Upper lobe of right lung (tissue), 1 donor: ENCODE measurements around the gene RPTOR. TPM values are rescaled to one million over a fixed set of nuclear protein-coding genes. Genes with fewer than 3 reads are reported as not detected.
"Not testable (repeated sequence)": the region's sequence is repeated elsewhere in the genome, so short reads cannot be mapped to it uniquely, and the experiment has no call there.

Experiments used
- ATAC-seq: fragments of 200-7000 bp; cut with Tn5 transposase; one replicate; pipeline ENCODE4 v1.9.1; 2020; ENCODE audit warnings: mild to moderate bottlenecking, moderate library complexity
- DNase-seq: peaks from one replicate; pipeline ENCODE4 v3.0.0-alpha.2; 2020
- H3K27ac ChIP-seq: fragments of 200-600 bp; one replicate; pipeline ENCODE4 v1.8.0; 2022
- H3K27me3 ChIP-seq: fragments of 200-600 bp; one replicate; pipeline ENCODE4 v1.8.0; 2022; ENCODE audit warnings: mild to moderate bottlenecking
- H3K36me3 ChIP-seq: fragments of 200-600 bp; one replicate; pipeline ENCODE4 v1.8.0; 2022
- H3K4me1 ChIP-seq: fragments of 200-600 bp; one replicate; pipeline ENCODE4 v1.8.0; 2022
- H3K4me3 ChIP-seq: fragments of 200-600 bp; one replicate; pipeline ENCODE4 v1.8.0; 2022; ENCODE audit warnings: mild to moderate bottlenecking
- H3K9me3 ChIP-seq: fragments of 200-600 bp; one replicate; pipeline ENCODE4 v1.8.0; 2022
- intact Hi-C: fragments of 100-400 bp; cut with DNase I; formaldehyde crosslinking; loops from one replicate; pipeline ENCODE4 v1.11.0; 2022
- total RNA-seq: library from RNA; stranded (reverse); fragmentation: NEBNext Ultra II Directional; extraction: Animal tissue kit (Norgen Biotek cat#: 25700); gene quantifications from one replicate; pipeline ENCODE4 v1.2.1, GENCODE V29; 2021
- TF ChIP-seq, protein P1 (sequence below): fragments of 200-600 bp; IDR thresholded peaks from one replicate; pipeline ENCODE4 v1.8.0; 2022; ENCODE audit warnings: antibody characterized with exemption
- donor health status: DM: no; HTN: yes; CAD: no; lungs with severe emphysema.

The RPTOR gene
- total RNA-seq, 1 donor from 2014 or later, result 35.4 TPM

DNA sequence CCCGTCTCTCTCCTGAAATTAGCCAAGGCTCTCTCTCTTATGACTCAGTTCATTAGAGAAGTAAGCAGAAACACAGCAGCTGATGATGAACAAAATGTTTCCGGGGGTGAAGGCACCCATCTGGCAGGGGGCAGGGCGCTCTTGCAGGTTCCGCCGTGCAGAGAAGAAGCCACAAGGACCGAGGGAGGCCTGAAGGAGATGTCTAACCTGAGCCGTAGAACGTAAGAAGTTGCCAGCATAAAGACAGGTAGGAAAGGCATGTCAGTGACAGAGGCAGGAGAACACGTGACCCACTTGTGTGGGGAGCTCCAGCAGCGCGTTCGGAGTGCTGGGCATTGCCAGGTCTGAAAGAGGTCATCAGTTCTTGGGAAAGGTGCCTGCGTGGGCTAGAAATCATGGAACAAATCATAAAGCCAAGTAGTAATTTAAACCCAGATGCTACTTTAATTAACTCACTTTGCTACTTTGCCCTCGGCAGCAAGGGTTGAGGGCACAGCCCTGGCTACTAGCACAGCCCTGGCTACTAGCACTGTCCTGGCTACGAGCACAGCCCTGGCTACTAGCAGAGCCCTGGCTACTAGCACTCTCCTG, 198.6 kb downstream of the RPTOR start:
- Histone ChIP-seq H3K9me3 (no peaks in the 10 kb centered on the region), H3K27me3 (no peaks in the 10 kb centered on the region), H3K4me1 (no peaks in the 10 kb centered on the region), H3K27ac (no peak overlapping the region), H3K4me3 (no peak overlapping the region), H3K36me3 (no peaks in the 10 kb centered on the region)
- intact Hi-C loops, result no loop called here
- DNase-seq (no peak), ATAC-seq (peak; percentile 77)
- TF ChIP-seq, protein P1, sequence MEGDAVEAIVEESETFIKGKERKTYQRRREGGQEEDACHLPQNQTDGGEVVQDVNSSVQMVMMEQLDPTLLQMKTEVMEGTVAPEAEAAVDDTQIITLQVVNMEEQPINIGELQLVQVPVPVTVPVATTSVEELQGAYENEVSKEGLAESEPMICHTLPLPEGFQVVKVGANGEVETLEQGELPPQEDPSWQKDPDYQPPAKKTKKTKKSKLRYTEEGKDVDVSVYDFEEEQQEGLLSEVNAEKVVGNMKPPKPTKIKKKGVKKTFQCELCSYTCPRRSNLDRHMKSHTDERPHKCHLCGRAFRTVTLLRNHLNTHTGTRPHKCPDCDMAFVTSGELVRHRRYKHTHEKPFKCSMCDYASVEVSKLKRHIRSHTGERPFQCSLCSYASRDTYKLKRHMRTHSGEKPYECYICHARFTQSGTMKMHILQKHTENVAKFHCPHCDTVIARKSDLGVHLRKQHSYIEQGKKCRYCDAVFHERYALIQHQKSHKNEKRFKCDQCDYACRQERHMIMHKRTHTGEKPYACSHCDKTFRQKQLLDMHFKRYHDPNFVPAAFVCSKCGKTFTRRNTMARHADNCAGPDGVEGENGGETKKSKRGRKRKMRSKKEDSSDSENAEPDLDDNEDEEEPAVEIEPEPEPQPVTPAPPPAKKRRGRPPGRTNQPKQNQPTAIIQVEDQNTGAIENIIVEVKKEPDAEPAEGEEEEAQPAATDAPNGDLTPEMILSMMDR, result no peak

DNA sequence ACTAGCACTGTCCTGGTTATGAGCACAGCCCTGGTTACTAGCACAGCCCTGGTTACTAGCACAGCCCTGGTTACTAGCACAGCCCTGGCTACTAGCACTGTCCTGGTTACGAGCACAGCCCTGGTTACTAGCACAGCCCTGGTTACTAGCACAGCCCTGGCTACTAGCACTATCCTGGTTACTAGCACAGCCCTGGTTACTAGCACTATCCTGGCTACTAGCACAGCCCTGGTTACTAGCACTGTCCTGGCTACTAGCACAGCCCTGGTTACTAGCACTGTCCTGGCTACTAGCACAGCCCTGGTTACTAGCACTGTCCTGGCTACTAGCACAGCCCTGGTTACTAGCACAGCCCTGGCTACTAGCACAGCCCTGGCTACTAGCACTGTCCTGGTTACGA, 199.3 kb downstream of the RPTOR start:
- H3K4me1 ChIP-seq, H3K9me3 ChIP-seq, H3K4me3 ChIP-seq, intact Hi-C loops, ATAC-seq, H3K27ac ChIP-seq, H3K27me3 ChIP-seq, H3K36me3 ChIP-seq, DNase-seq: not testable (repeated sequence)

DNA sequence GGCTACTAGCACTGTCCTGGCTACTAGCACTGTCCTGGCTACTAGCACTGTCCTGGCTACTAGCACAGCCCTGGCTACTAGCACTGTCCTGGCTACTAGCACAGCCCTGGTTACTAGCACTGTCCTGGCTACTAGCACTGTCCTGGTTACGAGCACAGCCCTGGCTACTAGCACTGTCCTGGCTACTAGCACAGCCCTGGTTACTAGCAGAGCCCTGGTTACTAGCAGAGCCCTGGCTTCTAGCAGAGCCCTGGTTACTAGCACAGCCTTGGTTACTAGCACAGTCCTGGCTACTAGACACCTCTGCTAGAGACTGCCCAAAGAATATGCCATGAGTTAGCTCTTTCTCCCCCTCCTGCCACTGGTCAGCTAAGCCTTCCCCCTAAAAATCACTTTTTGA, 200.1 kb downstream of the RPTOR start:
- DNase-seq, H3K27ac ChIP-seq, H3K4me3 ChIP-seq, H3K9me3 ChIP-seq, ATAC-seq, H3K36me3 ChIP-seq, H3K27me3 ChIP-seq, H3K4me1 ChIP-seq, intact Hi-C loops: not testable (repeated sequence)

DNA sequence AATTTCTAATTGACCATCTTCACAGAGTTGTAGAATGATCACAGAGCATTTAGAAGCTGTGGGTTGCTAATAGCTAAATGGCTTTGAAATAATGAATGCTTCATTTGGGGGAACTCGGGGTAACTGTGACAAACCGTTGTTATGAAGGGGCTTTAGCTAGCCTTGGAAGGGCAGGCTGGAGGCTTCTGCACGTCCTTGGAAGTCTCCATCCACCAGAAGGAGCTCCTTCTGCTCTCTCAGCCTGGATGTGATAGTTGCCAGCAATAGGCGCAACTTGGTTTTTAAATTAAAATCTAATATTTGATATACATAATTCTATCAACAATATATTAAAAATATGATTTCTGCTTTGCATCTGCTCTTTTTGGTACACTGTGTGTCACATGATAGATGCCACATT, 200.5 kb downstream of the RPTOR start:
- DNase-seq, result no peak
- Histone ChIP-seq H3K36me3 (no peaks in the 10 kb centered on the region), H3K9me3 (no peaks in the 10 kb centered on the region), H3K27ac (no peak overlapping the region), H3K4me1 (peaks cover 3% of the 10 kb centered on the region), H3K27me3 (no peaks in the 10 kb centered on the region), H3K4me3 (no peak overlapping the region)
- TF ChIP-seq, protein P1, result no peak
- intact Hi-C loops, result no loop called here
- no peak for ATAC-seq

DNA sequence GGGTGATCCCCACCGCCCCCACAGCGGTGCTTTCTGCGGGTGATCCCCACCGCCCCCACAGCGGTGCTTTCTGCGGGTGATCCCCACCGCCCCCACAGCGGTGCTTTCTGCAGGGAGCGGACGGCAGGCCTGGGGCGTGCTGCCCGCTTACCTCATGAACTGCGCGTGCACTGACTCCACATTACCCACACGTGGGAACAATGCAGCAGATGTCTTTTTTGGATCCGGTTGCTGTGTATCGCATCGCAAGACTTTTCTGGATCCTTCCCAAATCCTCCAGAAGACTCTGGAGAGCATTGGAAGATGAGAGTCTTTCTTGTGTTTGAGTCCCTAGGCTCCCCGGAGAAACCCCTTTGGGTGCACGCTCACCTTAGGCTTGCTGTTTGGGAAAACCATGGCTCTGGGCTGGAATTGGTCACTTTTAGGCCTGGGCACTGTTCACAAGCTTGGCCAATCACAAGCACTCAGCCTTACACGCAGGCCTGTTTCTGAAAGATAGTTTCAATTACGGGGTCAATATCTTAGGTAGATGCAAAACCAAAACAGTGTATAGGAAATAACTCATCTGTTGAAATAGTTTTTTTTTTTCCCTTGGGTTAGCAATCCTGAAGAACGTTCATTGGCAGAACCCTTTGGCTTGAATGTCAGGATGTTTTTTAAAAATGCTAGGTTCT, 201.8 kb downstream of the RPTOR start:
- TF ChIP-seq, protein P1, result no peak
- Histone ChIP-seq H3K4me1 (peaks cover 6% of the 10 kb centered on the region), H3K36me3 (no peaks in the 10 kb centered on the region), H3K27ac (no peak overlapping the region), H3K4me3 (no peak overlapping the region), H3K27me3 (no peaks in the 10 kb centered on the region), H3K9me3 (no peaks in the 10 kb centered on the region)
- intact Hi-C loops, result no loop called here
- DNase-seq (no peak), ATAC-seq (no peak)

DNA sequence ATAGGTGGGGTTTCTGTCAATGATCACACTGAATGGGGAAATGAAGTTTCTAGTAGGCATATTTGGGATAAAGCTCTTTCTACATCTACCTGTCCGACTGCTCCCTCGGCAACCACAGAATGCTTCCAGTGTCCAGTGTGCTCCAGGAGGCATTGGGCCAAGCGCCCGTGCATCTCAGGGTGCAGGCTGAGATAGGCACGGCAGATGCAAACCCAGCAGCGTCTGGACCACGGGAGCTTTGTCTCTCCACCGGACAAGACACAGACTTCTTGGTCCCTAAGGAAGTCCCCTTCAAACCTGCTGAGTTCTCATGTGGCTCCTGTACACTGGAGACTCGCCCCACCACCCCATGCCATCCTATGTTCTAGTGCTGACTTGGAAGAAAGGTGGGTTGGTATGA, 202.8 kb downstream of the RPTOR start:
- no peak for DNase-seq
- H3K9me3 ChIP-seq, result no peaks in the 10 kb centered on the region
- TF ChIP-seq, protein P1, result no peak
- H3K27ac ChIP-seq, result no peak overlapping the region
- ATAC-seq, result no peak
- intact Hi-C loops, result no loop called here
- no peaks in the 10 kb centered on the region for H3K27me3 ChIP-seq
- peaks cover 6% of the 10 kb centered on the region for H3K4me1 ChIP-seq
- no peaks in the 10 kb centered on the region for H3K36me3 ChIP-seq
- no peak overlapping the region for H3K4me3 ChIP-seq
